Measurements from ENCODE around the gene TSPAN8.
"Not testable (repeated sequence)": the region's sequence is repeated elsewhere in the genome, so short reads cannot be mapped to it uniquely, and the experiment has no call there.

Gene TSPAN8

GRCh38 chr12:71135077-71135811, 22.6 kb downstream of the TSPAN8 start:
- Histone ChIP-seq H3K27me3 (ENCODE audit: insufficient read depth, low read length) (no peaks in the 10 kb centered on the region), H3K36me3 (ENCODE audit: insufficient read depth, low read length) (no peaks in the 10 kb centered on the region), H3K4me3 (ENCODE audit: low read length) (no peak overlapping the region), H3K9me3 (ENCODE audit: low read length) (no peaks in the 10 kb centered on the region), H2AFZ (ENCODE audit: low read depth, low read length) (no peak overlapping the region), H3K4me1 (ENCODE audit: insufficient read depth, low read length) (no peaks in the 10 kb centered on the region)

DNA sequence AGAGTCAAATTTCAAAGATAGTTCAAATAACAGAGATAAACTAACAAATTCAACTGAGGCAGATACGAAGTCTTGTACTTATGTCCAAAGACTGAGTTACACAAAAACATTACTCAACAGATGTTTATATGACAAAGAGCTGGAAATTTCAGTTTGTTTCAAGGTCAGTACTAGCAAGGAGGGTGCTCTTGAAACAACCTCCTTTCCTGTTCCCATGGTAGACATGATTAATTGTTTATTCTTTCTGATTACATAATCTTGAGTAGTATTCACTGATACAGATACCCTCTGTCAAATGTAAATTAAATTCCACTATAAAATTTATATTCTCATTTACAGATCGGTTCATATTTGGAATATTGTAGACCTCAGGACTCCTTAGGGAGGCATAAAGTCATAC, 23.4 kb downstream of the TSPAN8 start:
- Histone ChIP-seq H3K9me3 (ENCODE audit: low read length) (no peaks in the 10 kb centered on the region), H2AFZ (ENCODE audit: low read depth, low read length) (no peak overlapping the region), H3K4me3 (ENCODE audit: low read length) (no peak overlapping the region), H3K36me3 (ENCODE audit: insufficient read depth, low read length) (no peaks in the 10 kb centered on the region), H3K27me3 (ENCODE audit: insufficient read depth, low read length) (no peaks in the 10 kb centered on the region), H3K4me1 (ENCODE audit: insufficient read depth, low read length) (no peaks in the 10 kb centered on the region)

DNA sequence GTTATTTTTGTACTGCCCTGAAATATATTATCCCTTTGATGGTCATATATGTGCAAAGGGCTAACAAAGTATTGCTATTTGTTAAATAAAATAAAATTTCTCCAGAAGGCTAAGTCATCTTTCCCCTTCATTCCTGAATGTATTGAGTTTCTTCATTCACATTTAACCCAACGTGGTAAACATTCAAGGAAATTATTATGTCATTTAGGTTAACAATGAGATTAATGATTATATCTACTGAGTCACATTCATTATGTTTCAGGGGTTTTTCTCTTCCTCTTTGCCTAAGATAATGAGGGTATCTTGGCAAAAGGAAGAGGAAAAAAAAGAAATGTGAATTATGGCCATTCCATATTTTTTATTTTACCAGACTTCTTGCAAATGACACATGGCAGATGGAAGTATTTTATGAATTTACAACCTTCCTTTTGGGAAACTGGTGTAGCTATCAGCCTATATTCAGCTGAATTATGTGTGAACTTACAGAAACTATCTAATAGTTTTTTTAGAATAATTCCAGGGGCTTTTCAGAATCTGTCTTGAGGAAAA, 27.2 kb downstream of the TSPAN8 start:
- Histone ChIP-seq H3K27me3 (ENCODE audit: insufficient read depth, low read length) (no peaks in the 10 kb centered on the region), H3K4me3 (ENCODE audit: low read length) (no peak overlapping the region), H3K9me3 (ENCODE audit: low read length) (no peaks in the 10 kb centered on the region), H3K36me3 (ENCODE audit: insufficient read depth, low read length) (no peaks in the 10 kb centered on the region), H3K4me1 (ENCODE audit: insufficient read depth, low read length) (no peaks in the 10 kb centered on the region), H2AFZ (ENCODE audit: low read depth, low read length) (no peak overlapping the region)

DNA sequence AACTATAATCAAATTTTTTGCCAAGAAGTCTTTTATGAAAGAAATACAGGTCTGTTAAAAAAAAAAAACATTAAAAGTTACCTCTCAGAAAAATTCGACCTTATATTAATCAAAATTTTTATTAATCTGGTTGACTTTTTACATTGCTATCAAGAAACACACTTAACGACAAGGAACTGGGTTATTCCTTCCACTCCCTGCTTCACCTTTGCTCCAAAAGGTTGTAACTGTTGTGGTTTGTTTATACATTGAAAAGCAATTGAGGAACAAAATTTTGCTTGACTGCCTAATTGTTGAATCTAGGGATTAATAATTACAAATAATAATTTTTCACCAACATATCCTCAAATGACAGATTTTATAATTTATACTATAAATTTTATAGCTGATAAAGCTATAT, 28.4 kb downstream of the TSPAN8 start:
- no peaks in the 10 kb centered on the region for H3K9me3 ChIP-seq (ENCODE audit: low read length)
- H2AFZ ChIP-seq (ENCODE audit: low read depth, low read length), result no peak overlapping the region

GRCh38 chr12:71128191-71128788, 29.5 kb downstream of the TSPAN8 start:
- H3K4me1 ChIP-seq (ENCODE audit: insufficient read depth, low read length), result no peaks in the 10 kb centered on the region
- no peaks in the 10 kb centered on the region for H3K27me3 ChIP-seq (ENCODE audit: insufficient read depth, low read length)
- no peaks in the 10 kb centered on the region for H3K36me3 ChIP-seq (ENCODE audit: insufficient read depth, low read length)
- H3K4me3 ChIP-seq (ENCODE audit: low read length), result no peak overlapping the region
- no peak overlapping the region for H2AFZ ChIP-seq (ENCODE audit: low read depth, low read length)
- no peaks in the 10 kb centered on the region for H3K9me3 ChIP-seq (ENCODE audit: low read length)

More for the DNA sequence above, 28.4 kb downstream of the TSPAN8 start:
- no peaks in the 10 kb centered on the region for H3K27me3 ChIP-seq (ENCODE audit: insufficient read depth, low read length)
- H3K36me3 ChIP-seq (ENCODE audit: insufficient read depth, low read length), result no peaks in the 10 kb centered on the region
- H3K4me3 ChIP-seq (ENCODE audit: low read length), result no peak overlapping the region
- no peaks in the 10 kb centered on the region for H3K4me1 ChIP-seq (ENCODE audit: insufficient read depth, low read length)

DNA sequence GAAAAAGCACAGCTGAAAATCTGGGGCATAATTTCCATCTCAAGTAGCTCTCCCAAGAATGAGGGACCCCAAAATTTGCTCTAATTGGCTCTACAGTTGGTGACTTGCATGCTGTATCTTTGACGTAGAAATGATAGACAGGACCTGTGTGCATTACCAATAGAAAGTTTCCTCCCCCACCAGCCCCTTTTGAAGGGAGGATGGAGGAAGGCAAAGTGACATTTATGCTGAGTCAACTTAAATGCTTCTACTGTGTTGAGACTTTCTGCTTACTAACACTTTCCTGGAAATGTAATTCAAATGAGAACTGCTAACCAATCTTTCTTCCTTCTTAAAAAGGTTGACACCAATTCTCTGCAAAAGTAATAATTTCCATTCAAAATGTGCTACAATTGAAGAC, 31.9 kb downstream of the TSPAN8 start:
- Histone ChIP-seq H3K36me3 (ENCODE audit: insufficient read depth, low read length) (no peaks in the 10 kb centered on the region), H3K4me3 (ENCODE audit: low read length) (no peak overlapping the region), H3K4me1 (ENCODE audit: insufficient read depth, low read length) (no peaks in the 10 kb centered on the region), H3K9me3 (ENCODE audit: low read length) (no peaks in the 10 kb centered on the region), H3K27me3 (ENCODE audit: insufficient read depth, low read length) (no peaks in the 10 kb centered on the region), H2AFZ (ENCODE audit: low read depth, low read length) (no peak overlapping the region)

DNA sequence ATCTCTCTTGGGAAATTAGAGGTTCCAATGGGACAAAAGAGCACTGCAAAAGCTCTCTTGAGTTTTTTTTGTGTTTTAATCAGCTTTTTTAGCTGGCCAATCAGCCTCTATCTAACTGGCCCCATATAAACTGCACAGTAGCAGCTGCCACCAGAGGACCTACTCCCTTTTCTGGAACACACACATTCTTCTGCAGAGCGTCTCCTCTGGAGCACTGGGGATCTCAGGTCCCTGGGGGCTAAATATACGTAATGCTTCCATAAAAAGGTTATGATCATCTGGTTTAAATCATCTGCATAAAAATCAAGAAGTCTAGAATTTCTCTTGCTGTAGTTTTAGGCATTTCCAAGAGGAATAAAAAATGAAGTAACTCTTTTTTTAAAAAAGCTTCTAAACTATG, 32.3 kb downstream of the TSPAN8 start:
- Histone ChIP-seq H2AFZ (ENCODE audit: low read depth, low read length) (no peak overlapping the region), H3K4me1 (ENCODE audit: insufficient read depth, low read length) (no peaks in the 10 kb centered on the region), H3K9me3 (ENCODE audit: low read length) (no peaks in the 10 kb centered on the region), H3K36me3 (ENCODE audit: insufficient read depth, low read length) (no peaks in the 10 kb centered on the region), H3K27me3 (ENCODE audit: insufficient read depth, low read length) (no peaks in the 10 kb centered on the region), H3K4me3 (ENCODE audit: low read length) (no peak overlapping the region)

DNA sequence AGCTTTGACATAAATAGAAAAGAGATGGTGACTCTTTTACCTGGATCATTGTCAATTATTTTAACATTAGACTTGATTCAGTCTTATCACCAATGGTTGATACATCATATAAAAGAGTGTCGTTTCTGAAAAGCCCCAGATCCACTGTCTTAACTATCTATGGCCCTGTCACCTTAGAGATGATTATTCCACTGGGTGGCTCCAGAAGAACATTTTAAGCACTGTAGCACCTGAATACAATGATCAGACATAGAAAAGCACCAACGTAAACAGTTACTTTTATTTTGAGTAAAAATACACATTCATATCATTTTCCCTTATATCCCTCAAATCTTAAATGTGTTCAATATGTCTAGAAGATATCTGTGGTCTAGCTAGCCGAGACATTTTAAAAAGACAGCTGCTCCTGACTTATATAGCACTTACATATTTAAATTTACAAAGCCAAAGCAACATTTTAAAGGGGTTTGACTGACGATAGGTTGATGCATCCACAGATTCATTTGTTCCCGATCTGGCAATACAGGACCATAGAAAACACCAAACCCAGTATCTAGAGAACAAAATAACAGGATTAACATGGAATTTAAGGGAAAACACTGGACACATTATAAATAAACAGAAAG, 32.9 kb downstream of the TSPAN8 start:
- Histone ChIP-seq H3K4me1 (ENCODE audit: insufficient read depth, low read length) (no peaks in the 10 kb centered on the region), H3K27me3 (ENCODE audit: insufficient read depth, low read length) (no peaks in the 10 kb centered on the region), H3K36me3 (ENCODE audit: insufficient read depth, low read length) (no peaks in the 10 kb centered on the region), H3K9me3 (ENCODE audit: low read length) (no peaks in the 10 kb centered on the region), H2AFZ (ENCODE audit: low read depth, low read length) (no peak overlapping the region), H3K4me3 (ENCODE audit: low read length) (no peak overlapping the region)

DNA sequence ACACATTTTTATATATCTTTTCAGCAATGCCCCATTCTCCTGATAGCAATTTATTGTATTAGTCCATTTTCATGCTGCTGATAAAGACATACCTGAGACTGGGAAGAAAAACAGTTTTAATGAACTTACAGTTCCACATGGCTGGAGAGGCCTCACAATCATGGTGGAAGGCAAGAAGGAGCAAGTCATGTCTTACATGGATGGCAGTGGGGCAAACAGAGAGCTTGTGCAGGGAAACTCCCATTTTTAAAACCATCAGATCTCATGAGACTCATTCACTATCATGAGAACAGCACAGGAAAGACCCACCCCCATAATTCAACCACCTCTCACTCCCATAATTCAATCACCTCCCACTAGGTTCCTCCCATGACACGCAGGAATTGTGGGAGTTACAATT, 44.7 kb downstream of the TSPAN8 start:
- H2AFZ ChIP-seq (ENCODE audit: low read depth, low read length); H3K27me3 ChIP-seq (ENCODE audit: insufficient read depth, low read length); H3K4me3 ChIP-seq (ENCODE audit: low read length); H3K36me3 ChIP-seq (ENCODE audit: insufficient read depth, low read length); H3K9me3 ChIP-seq (ENCODE audit: low read length); H3K4me1 ChIP-seq (ENCODE audit: insufficient read depth, low read length): not testable (repeated sequence)

DNA sequence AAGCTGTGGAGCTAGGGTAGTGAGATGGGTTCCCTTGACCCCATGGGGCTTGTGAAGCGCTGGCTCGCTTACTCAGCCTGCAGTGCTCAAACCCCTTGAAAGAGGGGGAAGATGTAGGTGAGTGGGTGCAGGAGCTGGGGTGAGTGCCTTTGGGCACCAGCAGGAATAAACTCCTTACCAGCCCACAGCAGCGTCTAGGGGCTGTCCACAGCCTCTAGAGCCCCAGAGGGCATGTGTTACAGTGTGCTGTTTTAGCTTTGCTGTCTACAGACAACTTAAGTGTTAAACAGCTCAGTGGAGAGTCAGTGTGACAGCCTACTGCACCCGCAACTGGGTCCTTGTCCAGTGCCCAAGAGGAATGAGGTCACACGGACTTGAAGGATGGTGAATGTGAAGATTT, 48.0 kb downstream of the TSPAN8 start:
- no peak overlapping the region for H3K4me3 ChIP-seq (ENCODE audit: low read length)
- H2AFZ ChIP-seq (ENCODE audit: low read depth, low read length), result no peak overlapping the region
- H3K27me3 ChIP-seq (ENCODE audit: insufficient read depth, low read length), result no peaks in the 10 kb centered on the region
- H3K9me3 ChIP-seq (ENCODE audit: low read length), result no peaks in the 10 kb centered on the region
- H3K36me3 ChIP-seq (ENCODE audit: insufficient read depth, low read length), result no peaks in the 10 kb centered on the region
- no peaks in the 10 kb centered on the region for H3K4me1 ChIP-seq (ENCODE audit: insufficient read depth, low read length)

GRCh38 chr12:71108355-71108754, 49.4 kb downstream of the TSPAN8 start:
- H3K36me3 ChIP-seq (ENCODE audit: insufficient read depth, low read length), result no peaks in the 10 kb centered on the region
- no peaks in the 10 kb centered on the region for H3K27me3 ChIP-seq (ENCODE audit: insufficient read depth, low read length)
- no peaks in the 10 kb centered on the region for H3K4me1 ChIP-seq (ENCODE audit: insufficient read depth, low read length)
- no peaks in the 10 kb centered on the region for H3K9me3 ChIP-seq (ENCODE audit: low read length)
- H2AFZ ChIP-seq (ENCODE audit: low read depth, low read length), result no peak overlapping the region
- H3K4me3 ChIP-seq (ENCODE audit: low read length), result no peak overlapping the region

DNA sequence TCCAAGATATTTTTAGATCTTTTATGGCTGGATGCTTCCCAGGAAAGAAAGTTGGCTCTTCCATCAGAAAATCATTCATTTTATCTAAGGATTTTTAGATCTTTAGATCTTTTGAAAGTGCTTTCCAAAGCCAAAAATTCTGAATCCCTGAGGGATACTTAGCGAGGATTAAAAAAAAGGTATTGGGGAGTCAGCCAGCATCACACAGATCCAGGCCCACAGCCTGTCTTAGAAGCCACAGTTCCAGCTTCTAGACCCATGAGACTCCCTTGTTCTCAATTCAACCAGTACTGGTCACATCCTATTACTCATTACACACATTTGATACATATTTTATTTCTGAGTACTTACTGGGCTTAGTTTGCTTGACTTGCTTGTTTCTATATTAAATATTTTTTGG, 49.9 kb downstream of the TSPAN8 start:
- no peak overlapping the region for H2AFZ ChIP-seq (ENCODE audit: low read depth, low read length)
- no peaks in the 10 kb centered on the region for H3K9me3 ChIP-seq (ENCODE audit: low read length)
- H3K4me3 ChIP-seq (ENCODE audit: low read length), result no peak overlapping the region
- H3K27me3 ChIP-seq (ENCODE audit: insufficient read depth, low read length), result no peaks in the 10 kb centered on the region
- H3K36me3 ChIP-seq (ENCODE audit: insufficient read depth, low read length), result no peaks in the 10 kb centered on the region
- H3K4me1 ChIP-seq (ENCODE audit: insufficient read depth, low read length), result no peaks in the 10 kb centered on the region

DNA sequence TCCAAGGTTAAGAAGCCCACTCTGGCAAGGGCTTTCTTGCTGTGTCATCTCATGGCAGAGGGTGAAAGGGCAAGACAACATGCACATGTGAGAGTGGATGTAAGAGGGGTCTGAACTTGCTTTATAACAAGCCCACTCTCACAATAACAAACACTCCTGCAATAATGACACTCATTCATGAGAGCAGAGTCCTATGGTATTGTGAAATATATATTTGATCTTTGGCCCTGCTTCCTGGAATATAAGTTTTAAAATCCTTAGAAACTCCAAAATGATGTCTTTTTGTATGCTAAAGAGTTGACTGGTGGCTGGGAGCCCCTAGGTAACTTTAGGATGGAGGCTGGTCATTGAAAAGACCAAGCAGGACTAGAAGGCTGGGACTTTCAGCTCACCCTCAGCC, 51.8 kb downstream of the TSPAN8 start:
- Histone ChIP-seq H3K27me3 (ENCODE audit: insufficient read depth, low read length) (no peaks in the 10 kb centered on the region), H3K9me3 (ENCODE audit: low read length) (no peaks in the 10 kb centered on the region), H3K36me3 (ENCODE audit: insufficient read depth, low read length) (no peaks in the 10 kb centered on the region), H2AFZ (ENCODE audit: low read depth, low read length) (no peak overlapping the region), H3K4me1 (ENCODE audit: insufficient read depth, low read length) (no peaks in the 10 kb centered on the region), H3K4me3 (ENCODE audit: low read length) (no peak overlapping the region)

Measured in neuron (in vitro differentiated cells).